ENCODE results near the gene HVCN1.

The HVCN1 gene

GRCh38 chr12:110699591-110700445 is 10.9 kb upstream of the HVCN1 start:
- no peak for DNase-seq (ENCODE audit: low spot score)

- DNase-seq (ENCODE audit: low spot score): peak; percentile 25
Measured at GRCh38 chr12:110698171-110698902, 9.4 kb upstream of the HVCN1 start.

- no peak for DNase-seq (ENCODE audit: low spot score)
Measured at GRCh38 chr12:110697236-110697635, 8.3 kb upstream of the HVCN1 start.

DNA sequence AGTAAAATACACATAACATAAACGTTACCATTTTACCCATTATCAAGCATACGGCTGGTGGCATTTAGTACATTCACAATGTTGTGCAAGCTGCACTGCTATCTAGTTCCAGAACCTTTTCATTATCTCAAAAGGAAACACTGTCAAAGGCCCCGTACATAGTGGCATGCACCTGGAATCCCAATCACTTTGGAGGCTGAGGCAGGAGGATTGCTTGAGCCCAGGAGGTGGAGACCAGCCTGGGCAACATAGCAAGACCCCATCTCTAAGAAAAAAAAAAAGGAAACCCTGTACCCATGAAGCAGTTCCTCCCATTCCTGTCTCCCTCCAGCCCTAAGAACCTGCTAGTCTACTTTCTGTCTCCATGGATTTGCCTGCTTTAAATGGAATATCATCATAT is 7.4 kb upstream of the HVCN1 start:
- DNase-seq (ENCODE audit: low spot score): no peak

DNA sequence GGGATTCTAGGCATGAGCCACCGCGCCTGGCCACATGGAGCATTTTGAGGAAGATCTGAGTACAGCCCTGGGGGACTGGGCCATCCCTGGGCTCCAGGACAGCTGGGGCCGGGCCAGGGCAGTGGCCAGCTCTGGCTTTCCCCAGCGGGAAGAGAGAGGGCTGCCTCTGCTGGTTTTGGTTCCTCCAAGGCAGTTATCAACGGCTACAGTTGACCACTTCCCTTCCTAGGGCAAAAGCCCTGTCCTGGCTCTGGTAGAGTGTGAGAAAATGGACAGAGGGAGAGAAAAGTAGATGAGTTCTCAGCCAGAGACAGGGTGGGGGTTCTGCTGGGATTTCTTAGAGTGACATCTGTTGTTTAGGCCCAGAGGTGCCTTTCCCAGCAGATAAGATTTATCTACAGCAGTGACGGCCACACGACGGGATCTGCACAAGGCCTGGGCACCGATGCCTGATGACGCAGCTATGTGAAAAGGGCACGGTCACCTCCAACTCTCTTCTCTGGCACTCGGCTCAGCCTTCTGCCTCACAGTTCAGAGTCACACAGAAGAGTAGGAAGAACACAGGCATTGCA is 5.5 kb upstream of the HVCN1 start:
- no peak for DNase-seq (ENCODE audit: low spot score)

GRCh38 chr12:110693731-110694130 is 4.8 kb upstream of the HVCN1 start:
- DNase-seq (ENCODE audit: low spot score): no peak

GRCh38 chr12:110690127-110690430 is 1.2 kb upstream of the HVCN1 start:
- no peak for DNase-seq (ENCODE audit: low spot score)

DNA sequence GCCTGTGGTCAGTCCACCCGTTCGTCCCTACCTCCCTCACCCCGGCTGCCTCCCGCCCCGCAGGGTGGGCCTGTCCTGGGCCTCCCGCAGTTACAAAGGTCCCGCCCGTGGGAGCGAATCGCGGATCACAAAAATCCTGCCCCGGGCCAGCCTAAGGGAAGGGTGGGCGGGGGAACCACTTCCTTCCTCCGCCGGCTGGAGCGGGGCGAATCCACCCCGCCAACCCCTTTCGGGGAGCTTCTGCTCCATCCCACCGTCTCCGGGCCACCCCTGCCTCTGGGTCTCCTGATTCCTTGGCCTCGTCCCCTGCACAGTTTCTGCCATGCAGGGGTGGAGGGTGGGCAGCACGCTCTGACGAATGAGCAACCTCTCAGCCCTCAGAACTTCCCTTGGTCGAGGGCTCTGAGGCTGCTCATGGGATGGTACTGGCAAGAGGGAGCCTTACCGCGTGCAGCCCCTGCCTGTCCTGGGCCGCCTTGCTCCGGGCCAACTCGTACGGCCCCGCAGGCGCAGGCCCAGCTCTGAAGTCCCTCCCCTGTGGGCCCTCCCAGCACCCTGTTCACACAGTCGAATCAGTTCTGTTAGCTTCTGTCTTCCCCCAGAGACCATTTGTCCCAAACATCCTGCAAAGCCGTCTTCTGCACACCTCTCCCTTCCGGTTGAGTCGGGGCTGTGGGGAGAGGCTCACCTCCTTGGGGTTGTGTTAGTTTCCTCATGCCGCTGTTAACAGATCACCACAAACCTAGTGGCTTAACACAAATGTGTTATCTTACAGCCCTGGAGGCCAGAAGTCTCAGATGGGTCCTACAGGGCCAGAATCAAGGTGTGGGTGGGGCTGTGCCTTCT is 589 bp upstream of the HVCN1 start:
- DNase-seq (ENCODE audit: low spot score): no peak

DNA sequence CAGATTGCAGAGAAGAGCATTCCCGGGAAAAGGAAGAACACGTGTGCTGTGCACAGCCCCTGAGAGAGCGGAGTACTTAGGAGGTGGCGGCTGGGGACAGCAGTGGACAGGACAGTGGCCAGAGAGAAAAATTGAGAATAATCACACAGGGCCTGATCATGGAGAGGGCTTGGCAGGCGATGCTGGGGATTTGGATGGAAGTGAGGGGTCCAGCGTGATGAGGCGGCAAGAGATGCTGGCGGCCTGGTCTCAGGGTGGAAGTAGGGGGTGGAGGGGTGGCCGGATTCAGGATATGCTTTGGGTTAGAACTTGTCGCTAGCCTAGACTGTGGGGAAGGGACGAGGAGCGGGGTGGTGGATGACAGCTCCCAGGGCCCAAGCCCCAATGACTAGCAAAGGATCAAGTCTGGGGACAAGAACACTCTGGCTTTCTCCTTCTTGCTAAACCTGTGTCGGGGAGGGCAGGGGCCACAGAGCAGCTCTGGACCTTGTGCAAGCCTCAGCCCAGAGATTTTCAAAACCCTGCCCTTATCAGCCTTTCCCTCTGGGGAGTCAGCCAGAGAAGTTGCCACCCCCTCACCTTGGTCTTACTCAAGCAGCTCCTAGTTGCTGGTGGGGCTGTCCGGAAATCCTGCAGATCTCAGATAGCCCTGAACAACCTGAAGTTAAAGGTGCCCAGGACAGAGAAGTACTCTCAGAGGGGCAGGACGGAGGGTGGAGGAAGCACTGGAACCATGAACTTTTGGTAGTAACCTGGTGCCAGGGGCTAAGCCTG is 1.3 kb downstream of the HVCN1 start:
- no peak for DNase-seq (ENCODE audit: low spot score)

DNA sequence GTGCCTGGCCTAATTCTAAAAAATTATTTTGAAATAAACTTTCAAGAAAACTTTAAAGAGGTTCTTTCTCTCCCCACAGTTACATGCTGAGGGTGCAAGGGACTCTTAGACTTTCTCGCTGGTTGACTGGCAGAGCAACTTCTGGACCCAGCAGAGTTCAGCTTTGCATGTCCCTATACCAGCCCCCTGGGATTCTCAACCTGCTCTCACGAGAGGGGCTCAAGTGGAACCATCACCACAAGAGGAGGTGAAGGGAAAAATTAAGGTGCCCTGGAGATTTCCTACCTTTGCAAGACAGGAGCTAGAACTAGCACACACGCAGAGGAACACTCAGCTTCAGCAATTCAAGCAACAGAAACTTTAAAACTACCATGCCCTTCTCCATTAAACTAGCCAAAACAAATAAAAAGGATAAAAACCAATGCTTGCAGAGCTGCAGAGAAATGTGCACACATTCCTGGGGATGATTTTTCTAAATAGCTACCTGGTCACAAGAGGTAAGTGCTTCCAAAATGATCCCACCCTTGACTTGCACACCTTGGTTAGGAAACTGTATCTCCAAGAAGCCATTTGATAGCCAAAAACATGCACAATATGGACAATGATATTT is 2.5 kb downstream of the HVCN1 start:
- no peak for DNase-seq (ENCODE audit: low spot score)

GRCh38 chr12:110684312-110684836 is 4.5 kb downstream of the HVCN1 start:
- no peak for DNase-seq (ENCODE audit: low spot score)

DNA sequence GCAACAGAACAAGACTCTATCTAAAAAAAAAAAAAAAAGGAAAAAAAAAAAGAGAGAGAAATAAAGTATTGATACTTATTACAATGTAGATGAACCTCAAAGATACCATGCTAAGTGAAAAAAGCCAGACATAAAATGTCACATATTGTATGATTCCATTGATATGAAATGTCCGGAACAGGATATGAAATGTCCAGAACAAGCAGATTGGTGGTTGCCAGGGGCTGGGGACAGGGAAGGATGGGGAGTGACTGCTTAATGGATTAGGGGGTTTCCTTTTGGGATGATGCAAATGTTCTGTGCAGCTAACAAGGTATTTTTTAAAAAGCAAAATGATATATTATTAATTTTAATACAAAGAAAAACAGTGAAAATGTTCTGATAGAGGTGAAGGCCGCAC is 5.0 kb downstream of the HVCN1 start:
- DNase-seq (ENCODE audit: low spot score): no peak

DNA sequence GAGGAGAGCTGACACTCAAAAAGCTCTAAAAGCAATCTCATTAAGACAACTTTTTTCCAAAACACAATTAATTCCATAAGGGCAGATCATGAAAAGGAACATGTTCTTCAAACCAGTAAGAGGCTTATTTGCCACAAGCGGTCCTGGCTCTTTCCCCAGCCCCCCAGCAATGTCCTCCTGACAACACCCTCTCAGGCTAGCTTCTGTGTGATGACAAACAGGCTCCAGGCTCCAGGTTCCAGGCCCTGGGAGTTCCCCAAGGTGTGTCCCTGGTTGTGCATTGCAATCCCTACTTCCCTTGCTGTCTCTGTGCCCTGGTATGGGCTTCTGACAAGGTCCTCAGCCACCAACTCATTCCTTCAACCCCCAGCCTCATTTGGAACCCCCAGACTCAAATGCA is 8.9 kb downstream of the HVCN1 start:
- DNase-seq (ENCODE audit: low spot score): no peak

DNA sequence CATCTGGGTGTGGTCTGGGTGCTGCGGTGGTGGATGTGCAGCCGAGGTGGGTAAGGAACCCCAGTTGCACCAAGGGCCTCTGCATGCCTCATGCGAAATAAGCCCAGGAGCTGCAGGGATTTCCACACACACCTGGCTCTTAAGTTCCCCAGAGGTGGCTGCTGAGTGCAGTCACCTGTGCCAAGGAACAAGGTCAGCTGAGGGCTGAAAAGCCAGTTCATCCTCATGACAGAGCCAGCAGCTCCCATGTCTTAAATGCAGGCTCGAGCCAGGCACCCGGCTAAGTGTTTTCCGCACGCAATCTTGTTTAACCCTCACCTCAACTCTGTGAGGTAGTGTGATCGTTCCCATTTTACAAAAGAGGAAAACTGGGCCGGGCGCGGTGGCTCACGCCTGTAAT is 9.7 kb downstream of the HVCN1 start:
- no peak for DNase-seq (ENCODE audit: low spot score)

- DNase-seq (ENCODE audit: low spot score): no peak
Measured at GRCh38 chr12:110677982-110678381, 10.9 kb downstream of the HVCN1 start.

DNA sequence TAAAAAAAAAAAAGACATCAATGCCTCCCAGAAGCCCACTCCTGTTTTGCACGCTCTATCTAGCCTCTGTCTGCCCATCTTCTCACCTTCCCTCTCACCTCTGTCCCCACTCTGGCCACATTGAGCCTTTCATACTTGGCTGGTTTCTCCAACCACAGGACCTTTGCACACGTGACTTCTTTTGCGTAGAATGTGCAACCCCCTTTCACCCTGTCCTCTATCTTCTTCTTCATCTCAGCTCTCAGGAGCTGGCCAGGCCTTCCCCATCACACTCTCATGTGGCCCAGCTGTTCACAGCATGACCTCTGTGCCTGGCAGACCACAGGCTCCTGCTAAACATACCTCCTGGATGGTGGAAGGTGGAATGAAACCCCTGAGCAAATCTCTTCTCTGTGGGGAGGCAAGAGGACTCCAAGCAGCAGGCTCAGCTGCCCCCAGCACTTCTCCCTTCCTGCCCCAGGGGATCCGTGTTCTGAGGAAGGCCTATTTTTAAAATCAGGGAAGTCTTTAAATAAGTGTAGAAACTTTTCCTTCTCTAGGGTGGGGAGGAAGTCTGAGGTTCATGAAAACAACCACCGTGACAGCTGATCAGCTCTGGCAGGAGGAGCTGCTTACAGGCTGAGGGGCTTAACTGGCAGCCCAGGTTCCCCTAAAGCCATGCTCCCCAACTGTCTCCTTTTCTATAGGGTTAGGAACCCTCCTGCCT is 11.6 kb downstream of the HVCN1 start:
- DNase-seq (ENCODE audit: low spot score): no peak

- DNase-seq (ENCODE audit: low spot score): no peak
Measured at GRCh38 chr12:110676171-110676570, 12.7 kb downstream of the HVCN1 start.

DNA sequence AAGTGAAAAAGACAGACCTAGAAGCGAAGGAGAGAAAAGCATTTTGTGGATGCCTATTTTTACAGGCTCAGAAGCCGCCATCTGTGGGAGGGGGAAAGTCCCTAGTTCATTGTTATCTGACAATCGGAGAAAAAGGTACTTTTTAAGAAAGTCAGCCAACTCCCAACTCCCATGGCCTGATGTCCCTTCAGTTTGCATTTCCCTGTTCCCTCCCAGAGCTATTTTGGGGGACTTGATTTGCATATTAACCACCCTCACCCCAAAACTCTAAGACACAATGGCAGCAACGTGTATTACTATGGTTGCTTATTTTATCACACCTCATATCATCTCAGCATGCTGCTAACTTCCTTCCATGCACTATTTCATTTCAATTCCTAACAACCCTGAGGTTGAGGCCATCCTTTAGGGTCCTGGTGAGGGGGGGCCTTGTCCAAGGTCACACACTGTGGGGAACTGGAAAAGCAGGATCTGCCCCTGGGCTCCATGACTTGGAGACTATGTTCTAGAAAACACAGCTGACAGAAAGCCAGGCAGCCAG is 18.7 kb downstream of the HVCN1 start:
- no peak for DNase-seq (ENCODE audit: low spot score)

- no peak for DNase-seq (ENCODE audit: low spot score)
Measured at GRCh38 chr12:110669193-110669502, 19.8 kb downstream of the HVCN1 start.

DNA sequence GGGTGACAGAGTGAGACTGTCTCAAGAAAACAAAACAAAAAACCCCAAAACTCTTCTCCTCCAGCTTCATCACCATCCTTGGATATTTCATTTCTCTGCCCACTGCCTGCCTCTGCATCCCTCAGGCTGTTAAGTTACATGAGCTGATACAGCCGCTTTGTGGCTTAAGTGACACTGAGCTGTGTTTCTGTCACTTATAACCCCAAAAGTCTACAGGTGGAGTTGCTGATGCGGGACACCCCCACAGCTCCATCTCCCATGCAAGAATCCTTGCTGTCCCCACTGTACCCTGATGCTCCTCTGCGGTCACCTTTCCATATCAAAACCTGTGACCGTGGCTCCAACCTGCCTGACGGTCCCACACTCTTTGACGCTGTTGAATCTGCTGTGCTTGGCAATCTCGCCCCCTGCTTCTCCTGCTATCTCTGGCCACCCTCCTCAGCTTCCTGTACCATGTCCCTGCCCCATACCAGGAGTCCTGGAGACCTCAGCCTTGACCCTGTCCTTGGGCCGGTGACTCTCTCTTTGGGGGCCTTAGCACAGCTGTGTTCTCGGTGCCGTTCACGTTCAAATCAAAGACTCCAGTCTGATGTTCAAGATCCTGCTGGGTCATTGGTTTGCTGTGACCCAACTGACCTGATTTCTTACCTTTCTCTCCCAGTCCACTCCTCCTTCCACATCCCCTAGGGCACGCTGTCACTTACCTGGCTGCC is 20.3 kb downstream of the HVCN1 start:
- DNase-seq (ENCODE audit: low spot score): no peak
